GM21528 (cell line): ENCODE results near the gene PROCA1.
"Not testable (repeated sequence)": the region's sequence is repeated elsewhere in the genome, so short reads cannot be mapped to it uniquely, and the experiment has no call there.

Source experiments
- ATAC-seq: cut with Tn5 transposase; IDR thresholded peaks from one replicate; pipeline ENCODE4 v1.9.1; 2021; ENCODE audit warnings: mild to moderate bottlenecking, moderate library complexity; ENCODE audit not compliant: unreplicated experiment, low FRiP score

The PROCA1 gene

DNA sequence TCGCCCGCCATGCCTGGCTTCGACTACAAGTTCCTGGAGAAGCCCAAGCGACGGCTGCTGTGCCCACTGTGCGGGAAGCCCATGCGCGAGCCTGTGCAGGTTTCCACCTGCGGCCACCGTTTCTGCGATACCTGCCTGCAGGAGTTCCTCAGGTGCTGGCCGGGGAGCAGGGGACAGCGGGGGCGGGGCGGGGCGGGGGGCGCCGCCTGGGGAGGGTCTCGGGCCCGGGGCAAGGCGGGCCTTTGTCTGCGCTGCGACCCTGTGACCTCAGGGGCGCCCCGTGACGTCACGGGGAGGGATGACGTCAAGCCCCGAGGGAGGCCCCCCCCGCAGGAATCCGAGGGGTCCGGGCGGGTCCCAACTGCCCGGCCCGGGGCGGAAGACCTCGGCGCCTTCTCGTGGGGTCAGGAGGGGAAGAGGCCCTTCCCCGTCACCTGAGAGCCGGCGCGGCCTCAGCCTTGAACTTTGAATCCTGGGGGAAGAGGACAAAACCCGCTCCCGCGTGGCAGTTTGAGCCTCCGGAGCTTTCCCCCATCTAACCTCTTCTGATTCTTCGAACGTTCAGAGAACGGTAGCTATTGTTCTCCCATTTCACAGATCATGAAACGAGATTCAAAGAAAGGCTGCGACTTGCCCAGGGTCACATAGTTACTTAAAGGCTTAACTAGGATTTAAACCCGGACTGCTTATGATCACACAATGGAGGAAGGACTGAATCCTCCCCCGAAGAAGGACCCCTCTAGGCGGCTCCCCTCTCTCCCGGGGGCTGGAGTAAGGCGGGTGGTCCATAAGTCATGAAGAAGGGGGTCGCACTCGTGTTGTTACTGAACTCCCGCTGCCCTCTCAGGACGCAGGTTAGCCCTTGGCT lies 32.6 kb upstream of the PROCA1 start:
- ATAC-seq = peak; percentile 24

- ATAC-seq = peak; percentile 53
Observed at GRCh38 chr17:28743243-28744103, 31.8 kb upstream of the PROCA1 start, which contains the start of gene TRAF4. TSS of gene TRAF4 (plus strand) at chr17:28744011. CDS start at chr17:28744113, 102 bp downstream.

DNA sequence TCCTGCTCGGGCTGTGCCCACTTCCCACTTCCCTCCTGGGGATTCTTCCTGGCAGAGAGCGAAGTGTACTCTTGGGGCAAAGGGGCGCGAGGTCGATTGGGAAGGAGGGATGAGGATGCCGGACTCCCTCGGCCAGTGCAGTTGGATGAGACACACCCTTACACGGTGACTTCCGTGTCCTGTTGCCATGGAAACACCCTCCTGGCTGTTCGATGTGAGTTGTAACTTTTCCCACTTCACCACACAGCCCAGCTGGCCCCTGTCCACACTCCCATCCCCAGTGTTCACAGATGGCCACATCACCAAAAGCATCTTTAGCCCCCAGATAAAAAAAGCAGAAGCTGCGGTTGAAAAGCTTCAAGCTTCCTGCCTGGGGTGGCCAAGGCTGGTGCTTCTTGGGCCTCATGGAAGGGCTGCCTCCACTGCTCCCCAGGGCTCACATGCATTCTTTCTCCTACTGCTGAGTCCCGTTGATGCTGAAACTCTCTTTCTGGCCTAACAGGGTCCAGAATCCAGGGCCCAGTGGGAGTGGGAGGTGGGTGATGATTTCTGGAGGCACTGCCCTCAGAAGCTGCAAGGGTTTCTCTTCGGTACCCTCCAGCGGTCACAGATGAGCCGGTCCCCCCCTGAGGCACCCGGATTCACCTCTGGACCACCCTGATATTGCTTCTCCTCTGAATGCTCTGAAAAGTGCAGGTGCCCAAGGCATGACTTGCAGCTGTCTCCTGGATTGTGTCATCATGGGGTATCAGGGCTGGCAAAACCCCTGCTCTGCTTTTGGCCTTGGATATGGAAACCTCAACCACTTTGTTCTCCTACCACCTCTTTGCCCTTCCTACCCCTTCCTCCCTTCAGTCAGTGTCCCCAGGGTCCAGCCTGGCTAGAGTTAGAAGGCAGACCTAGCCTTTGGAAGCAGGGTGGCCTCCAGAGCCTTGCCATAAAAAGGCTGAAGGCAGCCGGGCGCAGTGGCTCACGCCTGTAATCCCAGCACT lies 30.0 kb upstream of the PROCA1 start:
- no peak for ATAC-seq

DNA sequence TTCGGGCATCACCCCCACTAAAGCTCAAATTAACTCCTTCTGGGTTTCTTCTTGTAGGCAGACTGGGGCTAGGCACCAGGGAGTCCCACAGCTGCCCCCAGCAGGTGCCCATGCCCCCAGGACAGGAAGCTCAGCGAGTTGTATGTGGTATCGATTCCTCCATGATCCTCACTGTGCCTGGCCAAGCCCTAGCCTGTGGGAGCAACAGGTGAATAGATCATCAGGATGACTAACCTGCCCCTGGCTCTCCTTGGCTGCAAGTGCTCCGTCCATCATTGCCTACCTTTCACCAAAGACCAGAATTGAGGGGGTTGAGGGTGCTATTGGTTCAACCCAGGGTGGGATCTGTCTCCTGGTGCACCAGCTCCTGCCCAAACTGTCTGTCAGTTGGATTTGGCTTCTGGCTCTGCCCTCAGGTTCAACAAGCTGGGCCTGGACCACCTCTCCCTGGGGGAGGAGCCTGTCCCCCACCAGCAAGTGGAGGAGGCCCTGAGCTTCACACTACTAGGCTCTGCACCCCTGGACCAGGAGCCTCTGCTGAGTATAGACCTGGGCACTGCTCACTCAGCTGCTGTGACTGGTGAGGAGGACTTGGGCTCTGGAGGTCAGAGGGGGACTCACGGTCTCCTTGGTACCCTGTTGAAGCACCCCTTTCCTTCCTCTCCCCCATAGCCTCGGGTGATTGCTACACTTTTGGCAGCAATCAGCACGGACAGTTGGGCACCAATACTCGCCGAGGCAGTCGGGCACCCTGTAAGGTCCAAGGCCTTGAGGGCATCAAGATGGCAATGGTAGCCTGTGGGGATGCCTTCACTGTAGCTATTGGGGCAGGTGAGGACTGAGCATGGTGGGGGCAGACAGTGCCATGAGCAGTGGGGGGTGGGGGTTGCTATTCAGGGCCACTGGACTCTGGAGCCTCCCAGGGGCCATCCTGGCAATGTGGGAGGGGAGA lies 29.0 kb upstream of the PROCA1 start:
- no peak for ATAC-seq

- ATAC-seq = peak; percentile 31
Observed at GRCh38 chr17:28738680-28739384, 27.1 kb upstream of the PROCA1 start.

DNA sequence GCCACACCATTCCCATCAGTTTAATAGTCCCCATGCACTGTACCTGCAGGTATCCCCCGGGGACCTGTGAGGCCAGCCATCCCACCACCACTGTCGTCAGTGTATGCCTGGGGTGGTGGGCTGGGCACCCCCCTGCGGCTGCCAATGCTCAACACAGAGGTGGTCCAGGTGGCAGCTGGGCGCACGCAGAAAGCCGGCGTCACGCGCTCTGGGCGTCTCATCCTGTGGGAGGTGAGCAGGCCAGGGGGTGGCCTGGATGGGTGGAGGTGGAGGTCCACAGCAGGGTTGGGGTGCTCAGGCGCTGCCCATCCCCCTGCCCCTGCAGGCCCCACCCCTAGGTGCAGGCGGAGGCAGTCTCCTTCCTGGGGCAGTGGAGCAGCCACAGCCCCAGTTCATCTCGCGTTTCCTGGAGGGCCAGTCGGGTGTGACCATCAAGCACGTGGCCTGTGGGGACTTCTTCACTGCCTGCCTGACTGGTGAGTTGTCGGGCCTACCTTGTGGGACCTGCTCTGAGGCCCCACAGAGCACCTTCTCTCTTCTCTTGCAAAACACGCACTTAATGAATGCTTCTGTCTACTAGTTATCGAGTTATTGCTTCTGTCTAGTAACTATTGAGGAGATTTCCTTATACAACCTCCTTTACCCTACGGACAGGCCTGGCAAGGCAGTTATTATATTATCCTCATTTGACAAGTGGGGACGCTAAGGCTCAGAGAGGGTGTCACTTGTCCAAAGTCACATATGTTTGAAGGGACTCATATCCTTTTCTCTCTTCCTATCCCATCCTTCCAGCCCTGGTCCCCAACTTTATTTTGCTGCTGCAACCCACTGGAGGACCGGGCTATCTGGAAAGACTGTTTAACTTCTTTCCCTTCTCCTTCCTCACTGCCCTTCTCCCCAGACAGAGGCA lies 26.3 kb upstream of the PROCA1 start:
- ATAC-seq = peak; percentile 49

- no peak for ATAC-seq
Observed at GRCh38 chr17:28737316-28737715, 25.6 kb upstream of the PROCA1 start.

GRCh38 chr17:28735913-28736769 lies 24.5 kb upstream of the PROCA1 start:
- not testable (repeated sequence) for ATAC-seq

DNA sequence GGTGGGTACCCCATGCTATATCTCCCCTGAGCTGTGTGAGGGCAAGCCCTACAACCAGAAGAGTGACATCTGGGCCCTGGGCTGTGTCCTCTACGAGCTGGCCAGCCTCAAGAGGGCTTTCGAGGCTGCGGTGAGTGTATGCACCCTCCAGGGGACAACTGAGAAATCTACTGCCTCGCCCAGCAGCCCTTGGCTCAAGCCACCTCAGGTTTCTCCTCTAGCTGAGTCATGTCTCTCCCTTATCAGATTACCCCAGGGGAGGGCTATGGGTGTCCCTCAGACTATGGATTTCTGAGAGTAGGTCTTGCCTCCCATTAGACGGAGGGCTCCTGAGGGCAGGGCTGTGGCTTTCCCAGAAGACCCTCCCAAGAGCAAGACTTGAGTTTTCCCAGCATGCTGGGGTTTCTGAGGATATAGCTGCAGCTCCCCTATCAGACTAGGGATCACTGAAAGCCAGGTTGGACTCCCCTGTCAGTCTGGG lies 23.6 kb upstream of the PROCA1 start:
- no peak for ATAC-seq

- ATAC-seq = no peak
Observed at GRCh38 chr17:28734712-28735241, 23.1 kb upstream of the PROCA1 start.

GRCh38 chr17:28733346-28733745 lies 21.7 kb upstream of the PROCA1 start:
- no peak for ATAC-seq

GRCh38 chr17:28729950-28730330 lies 18.3 kb upstream of the PROCA1 start:
- no peak for ATAC-seq

DNA sequence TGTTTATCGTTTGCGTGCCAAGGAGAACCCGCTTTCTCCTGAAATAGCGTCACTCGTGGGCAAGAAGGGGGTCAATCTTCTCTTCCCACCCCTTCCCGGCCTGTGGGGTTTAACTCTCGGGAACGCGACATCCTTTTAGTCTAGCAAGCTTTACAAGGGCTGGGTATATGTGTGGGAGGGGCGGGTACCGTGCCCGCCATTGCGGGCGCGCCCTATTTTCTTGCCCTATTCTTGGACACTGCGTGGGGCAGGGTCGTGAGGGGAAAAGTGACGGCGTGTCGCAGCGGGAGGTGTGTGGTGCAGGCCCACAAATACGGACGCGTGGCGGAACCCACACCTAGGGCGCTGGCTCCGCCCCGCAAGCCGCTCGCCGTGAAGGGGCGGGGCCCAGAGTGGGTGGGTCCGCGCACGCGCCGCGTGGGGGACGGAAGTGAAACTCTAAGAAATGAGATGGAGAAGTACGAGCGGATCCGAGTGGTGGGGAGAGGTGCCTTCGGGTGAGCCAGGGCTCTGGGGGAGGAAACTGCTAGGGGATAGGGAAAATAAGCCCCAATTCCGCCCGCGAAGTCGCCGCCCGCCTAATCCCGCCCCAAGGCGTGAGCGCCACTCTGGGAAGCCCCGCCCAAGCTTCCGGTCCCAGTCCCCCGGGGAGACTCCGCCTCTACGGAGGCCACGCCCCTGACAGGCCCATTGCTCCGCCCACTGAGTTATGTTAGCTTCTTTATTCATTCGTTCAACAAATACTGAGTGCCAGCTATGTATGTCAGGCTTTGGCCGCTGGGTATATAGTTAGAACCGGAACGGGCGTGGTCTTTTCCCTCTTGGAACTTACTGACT lies 16.9 kb upstream of the PROCA1 start, which contains the start of gene NEK8:
NEK8 (plus strand) TSS at position 425 of the 837 bp plus-strand sequence; CDS start at position 451, 26 bp downstream.
- ATAC-seq = peak; percentile 41

- peak; percentile 42 for ATAC-seq
Observed at GRCh38 chr17:28726627-28727491, 15.2 kb upstream of the PROCA1 start.
